Measurements from ENCODE around the gene RGL1. TPM values are rescaled to one million over a fixed set of nuclear protein-coding genes. Genes with fewer than 3 reads are reported as not detected.

The RGL1 gene
- total RNA-seq, 1 experiment from 2014 or later: 1.3 TPM

DNA sequence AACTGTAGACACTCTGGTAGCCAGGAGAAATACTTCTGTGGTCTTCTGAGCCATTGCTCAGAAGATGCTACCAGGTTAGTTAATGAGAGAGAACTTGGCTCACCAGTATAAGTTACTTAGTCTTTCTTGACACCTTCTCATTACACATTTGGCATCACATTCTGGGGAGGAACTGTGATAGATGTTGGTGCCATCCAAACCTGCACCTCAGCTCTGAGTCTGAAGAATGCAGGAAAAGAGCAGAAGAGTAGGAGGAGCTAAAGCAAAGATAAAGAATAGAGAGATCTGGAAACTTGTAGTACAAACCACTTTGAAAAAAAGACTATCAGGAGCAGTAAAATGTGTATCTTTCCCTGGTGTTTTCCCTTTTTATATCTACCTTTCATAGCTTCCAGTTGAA lies 58.9 kb downstream of the RGL1 start:
- DNase-seq (ENCODE audit: low read depth, low spot score) (no peak), ATAC-seq (no peak)
- Histone ChIP-seq H3K9ac (ENCODE audit: low read length) (no peak overlapping the region), H3K9me2 (ENCODE audit: insufficient read depth) (no peaks in the 10 kb centered on the region), H3K27me3 (ENCODE audit: insufficient read depth, low read length) (no peaks in the 10 kb centered on the region), H3K9me3 (ENCODE audit: control insufficient read depth in 1 of 2, insufficient read depth in 1 of 2, low read depth in 1 of 2, low read length in 2 of 2) (no peaks in the 10 kb centered on the region), H3K79me2 (ENCODE audit: insufficient read depth, low read length) (no peaks in the 10 kb centered on the region), H3K4me3 (replicated peaks in 1 of 2; ENCODE audit: low read depth in 1 of 2, low read length in 2 of 2) (no peak overlapping the region), H3K36me3 (ENCODE audit: control insufficient read depth in 1 of 2, insufficient read depth in 2 of 2, low read length in 2 of 2) (no peaks in the 10 kb centered on the region), H3K4me2 (ENCODE audit: low read length) (no peak overlapping the region), H3K4me1 (ENCODE audit: control insufficient read depth in 1 of 2, insufficient read depth in 2 of 2, low read length in 2 of 2) (no peaks in the 10 kb centered on the region), H2AFZ (ENCODE audit: low read depth, low read length, poor library complexity, severe bottlenecking) (no peak overlapping the region), H3K27ac (ENCODE audit: low read depth, low read length) (no peak overlapping the region), H4K20me1 (ENCODE audit: insufficient read depth) (no peaks in the 10 kb centered on the region)
- ChIA-PET CTCF (no interaction called here), RAD21 (ENCODE audit: low non-redundant PET in 1 of 2, low total read pairs in 2 of 2, uncharacterized antibody in 2 of 2, unreplicated experiment in 2 of 2) (no interaction called here), POLR2A (no interaction called here)
- BruUV-seq (replicated peaks): no TSS peak
- intact Hi-C loops (cut with micrococcal nuclease): no loop called here
- TF ChIP-seq EGR1 (IDR thresholded peaks at IDR 0.05; ENCODE audit: low read depth): no peak
- TF ChIP-seq, protein P1, sequence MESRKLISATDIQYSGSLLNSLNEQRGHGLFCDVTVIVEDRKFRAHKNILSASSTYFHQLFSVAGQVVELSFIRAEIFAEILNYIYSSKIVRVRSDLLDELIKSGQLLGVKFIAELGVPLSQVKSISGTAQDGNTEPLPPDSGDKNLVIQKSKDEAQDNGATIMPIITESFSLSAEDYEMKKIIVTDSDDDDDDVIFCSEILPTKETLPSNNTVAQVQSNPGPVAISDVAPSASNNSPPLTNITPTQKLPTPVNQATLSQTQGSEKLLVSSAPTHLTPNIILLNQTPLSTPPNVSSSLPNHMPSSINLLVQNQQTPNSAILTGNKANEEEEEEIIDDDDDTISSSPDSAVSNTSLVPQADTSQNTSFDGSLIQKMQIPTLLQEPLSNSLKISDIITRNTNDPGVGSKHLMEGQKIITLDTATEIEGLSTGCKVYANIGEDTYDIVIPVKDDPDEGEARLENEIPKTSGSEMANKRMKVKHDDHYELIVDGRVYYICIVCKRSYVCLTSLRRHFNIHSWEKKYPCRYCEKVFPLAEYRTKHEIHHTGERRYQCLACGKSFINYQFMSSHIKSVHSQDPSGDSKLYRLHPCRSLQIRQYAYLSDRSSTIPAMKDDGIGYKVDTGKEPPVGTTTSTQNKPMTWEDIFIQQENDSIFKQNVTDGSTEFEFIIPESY (IDR thresholded peaks at IDR 0.05; ENCODE audit: extremely low read depth, insufficient replicate concordance, low read length): no peak
- TF ChIP-seq SRF (IDR thresholded peaks at IDR 0.05; ENCODE audit: low read depth): no peak
- TF ChIP-seq, protein P2, sequence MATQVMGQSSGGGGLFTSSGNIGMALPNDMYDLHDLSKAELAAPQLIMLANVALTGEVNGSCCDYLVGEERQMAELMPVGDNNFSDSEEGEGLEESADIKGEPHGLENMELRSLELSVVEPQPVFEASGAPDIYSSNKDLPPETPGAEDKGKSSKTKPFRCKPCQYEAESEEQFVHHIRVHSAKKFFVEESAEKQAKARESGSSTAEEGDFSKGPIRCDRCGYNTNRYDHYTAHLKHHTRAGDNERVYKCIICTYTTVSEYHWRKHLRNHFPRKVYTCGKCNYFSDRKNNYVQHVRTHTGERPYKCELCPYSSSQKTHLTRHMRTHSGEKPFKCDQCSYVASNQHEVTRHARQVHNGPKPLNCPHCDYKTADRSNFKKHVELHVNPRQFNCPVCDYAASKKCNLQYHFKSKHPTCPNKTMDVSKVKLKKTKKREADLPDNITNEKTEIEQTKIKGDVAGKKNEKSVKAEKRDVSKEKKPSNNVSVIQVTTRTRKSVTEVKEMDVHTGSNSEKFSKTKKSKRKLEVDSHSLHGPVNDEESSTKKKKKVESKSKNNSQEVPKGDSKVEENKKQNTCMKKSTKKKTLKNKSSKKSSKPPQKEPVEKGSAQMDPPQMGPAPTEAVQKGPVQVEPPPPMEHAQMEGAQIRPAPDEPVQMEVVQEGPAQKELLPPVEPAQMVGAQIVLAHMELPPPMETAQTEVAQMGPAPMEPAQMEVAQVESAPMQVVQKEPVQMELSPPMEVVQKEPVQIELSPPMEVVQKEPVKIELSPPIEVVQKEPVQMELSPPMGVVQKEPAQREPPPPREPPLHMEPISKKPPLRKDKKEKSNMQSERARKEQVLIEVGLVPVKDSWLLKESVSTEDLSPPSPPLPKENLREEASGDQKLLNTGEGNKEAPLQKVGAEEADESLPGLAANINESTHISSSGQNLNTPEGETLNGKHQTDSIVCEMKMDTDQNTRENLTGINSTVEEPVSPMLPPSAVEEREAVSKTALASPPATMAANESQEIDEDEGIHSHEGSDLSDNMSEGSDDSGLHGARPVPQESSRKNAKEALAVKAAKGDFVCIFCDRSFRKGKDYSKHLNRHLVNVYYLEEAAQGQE (IDR thresholded peaks at IDR 0.05; ENCODE audit: low read depth): no peak
- TF ChIP-seq EZH2 (IDR thresholded peaks at IDR 0.05): no peak
- no peak for TF ChIP-seq TCF7L2 (IDR thresholded peaks at IDR 0.05; ENCODE audit: borderline replicate concordance, extremely low read depth, insufficient read depth, insufficient read length)
- no peak for TF ChIP-seq SP1 (IDR thresholded peaks at IDR 0.05; ENCODE audit: low read depth)
- TF ChIP-seq POLR2AphosphoS5 (IDR thresholded peaks at IDR 0.05; ENCODE audit: low read depth, low read length): no peak
- TF ChIP-seq CEBPB (IDR thresholded peaks at IDR 0.05; ENCODE audit: low read depth): no peak
- no peak for TF ChIP-seq FOSL1 (IDR thresholded peaks at IDR 0.05; ENCODE audit: low read depth)
- TF ChIP-seq SIN3A (IDR thresholded peaks at IDR 0.05; ENCODE audit: low read depth): no peak
- no peak for TF ChIP-seq JUND (IDR thresholded peaks at IDR 0.05)
- TF ChIP-seq RAD21 (IDR thresholded peaks at IDR 0.05; ENCODE audit: low read depth): no peak
- TF ChIP-seq, protein P3, sequence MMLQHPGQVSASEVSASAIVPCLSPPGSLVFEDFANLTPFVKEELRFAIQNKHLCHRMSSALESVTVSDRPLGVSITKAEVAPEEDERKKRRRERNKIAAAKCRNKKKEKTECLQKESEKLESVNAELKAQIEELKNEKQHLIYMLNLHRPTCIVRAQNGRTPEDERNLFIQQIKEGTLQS (IDR thresholded peaks at IDR 0.05): no peak
- TF ChIP-seq EZH2phosphoT487 (IDR thresholded peaks at IDR 0.05; ENCODE audit: borderline replicate concordance): no peak
- TF ChIP-seq ELF1 (IDR thresholded peaks at IDR 0.05; ENCODE audit: borderline replicate concordance, low read depth): no peak
- no peak for TF ChIP-seq CBX3 (IDR thresholded peaks at IDR 0.05; ENCODE audit: low read depth)
- no peak for TF ChIP-seq ZNF274 (IDR thresholded peaks at IDR 0.05; ENCODE audit: low read depth, low read length)
- TF ChIP-seq, protein P4, sequence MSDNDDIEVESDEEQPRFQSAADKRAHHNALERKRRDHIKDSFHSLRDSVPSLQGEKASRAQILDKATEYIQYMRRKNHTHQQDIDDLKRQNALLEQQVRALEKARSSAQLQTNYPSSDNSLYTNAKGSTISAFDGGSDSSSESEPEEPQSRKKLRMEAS (IDR thresholded peaks at IDR 0.05): no peak
